Measurements from ENCODE around the gene SEMA3B.
A peak's percentile ranks its signal among the peaks of the same experiment; 100 is the strongest.

Gene SEMA3B

DNA sequence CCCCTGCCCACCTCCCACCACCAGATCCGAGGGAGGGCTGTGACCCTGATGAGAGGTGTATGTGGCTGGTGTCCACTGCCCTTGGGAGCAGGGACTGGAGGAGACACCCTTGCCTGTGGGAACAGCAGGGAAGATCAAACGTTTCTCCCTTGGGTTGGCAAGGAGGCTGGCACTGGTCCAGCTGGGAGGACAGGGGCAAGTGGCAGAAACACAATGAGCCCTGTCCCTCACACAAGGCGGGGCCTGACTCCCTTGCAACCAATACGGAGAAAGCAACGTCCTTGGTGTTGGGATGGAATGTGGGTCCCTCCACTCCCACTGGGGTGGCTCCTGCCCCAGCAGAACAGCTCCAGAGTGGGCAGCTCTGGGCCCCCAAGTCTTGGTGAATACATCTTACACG, 48.4 kb downstream of the SEMA3B start:
- H3K4me3 ChIP-seq (ENCODE audit: low read depth, low read length) = no peak overlapping the region
- TF ChIP-seq, protein P1, sequence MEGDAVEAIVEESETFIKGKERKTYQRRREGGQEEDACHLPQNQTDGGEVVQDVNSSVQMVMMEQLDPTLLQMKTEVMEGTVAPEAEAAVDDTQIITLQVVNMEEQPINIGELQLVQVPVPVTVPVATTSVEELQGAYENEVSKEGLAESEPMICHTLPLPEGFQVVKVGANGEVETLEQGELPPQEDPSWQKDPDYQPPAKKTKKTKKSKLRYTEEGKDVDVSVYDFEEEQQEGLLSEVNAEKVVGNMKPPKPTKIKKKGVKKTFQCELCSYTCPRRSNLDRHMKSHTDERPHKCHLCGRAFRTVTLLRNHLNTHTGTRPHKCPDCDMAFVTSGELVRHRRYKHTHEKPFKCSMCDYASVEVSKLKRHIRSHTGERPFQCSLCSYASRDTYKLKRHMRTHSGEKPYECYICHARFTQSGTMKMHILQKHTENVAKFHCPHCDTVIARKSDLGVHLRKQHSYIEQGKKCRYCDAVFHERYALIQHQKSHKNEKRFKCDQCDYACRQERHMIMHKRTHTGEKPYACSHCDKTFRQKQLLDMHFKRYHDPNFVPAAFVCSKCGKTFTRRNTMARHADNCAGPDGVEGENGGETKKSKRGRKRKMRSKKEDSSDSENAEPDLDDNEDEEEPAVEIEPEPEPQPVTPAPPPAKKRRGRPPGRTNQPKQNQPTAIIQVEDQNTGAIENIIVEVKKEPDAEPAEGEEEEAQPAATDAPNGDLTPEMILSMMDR (IDR thresholded peaks at IDR 0.05; ENCODE audit: low read depth, low read length) = no peak

DNA sequence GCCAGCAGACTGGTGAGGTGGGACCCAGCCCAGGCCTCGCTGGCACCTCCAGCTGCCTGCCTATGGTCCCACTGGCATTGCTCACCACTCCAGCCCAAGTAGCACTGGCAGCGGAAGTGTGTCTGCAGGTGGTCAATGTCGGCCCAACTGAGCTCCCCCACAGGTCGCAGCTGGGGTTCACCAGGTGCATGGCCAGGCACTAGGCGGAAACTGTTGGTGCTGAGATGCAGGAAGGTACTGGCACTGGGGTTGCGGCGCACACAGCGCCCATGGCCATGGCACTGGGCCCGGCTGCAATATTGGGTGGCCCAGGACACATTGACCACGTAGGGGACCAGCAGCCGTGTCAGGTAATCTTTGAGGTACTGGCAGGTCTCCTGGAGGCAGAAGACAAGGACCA, 49.2 kb downstream of the SEMA3B start:
- TF ChIP-seq, protein P1 (IDR thresholded peaks at IDR 0.05; ENCODE audit: low read depth, low read length) = no peak
- H3K4me3 ChIP-seq (ENCODE audit: low read depth, low read length) = no peak overlapping the region

DNA sequence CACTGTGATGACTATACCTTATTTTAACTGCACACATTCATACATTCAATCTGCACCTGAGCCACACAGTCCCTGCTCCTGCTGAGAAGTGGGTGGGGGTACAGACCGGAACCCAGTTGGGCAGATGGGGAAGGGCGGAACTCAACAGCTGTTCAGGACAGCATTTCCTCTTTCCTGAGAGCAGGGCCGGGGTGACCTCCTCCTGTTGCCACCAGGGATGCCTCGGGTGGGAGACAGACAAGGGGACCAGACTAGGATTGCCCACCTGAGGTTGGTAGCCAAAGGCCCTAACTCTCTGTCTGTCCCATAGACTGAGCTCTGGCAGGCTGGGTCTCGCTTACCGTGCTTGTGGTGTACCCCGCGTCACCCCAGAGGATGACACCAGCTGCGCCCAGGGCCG, 49.7 kb downstream of the SEMA3B start:
- H3K4me3 ChIP-seq (ENCODE audit: low read depth, low read length) = no peak overlapping the region
- TF ChIP-seq, protein P1 (IDR thresholded peaks at IDR 0.05; ENCODE audit: low read depth, low read length) = no peak

DNA sequence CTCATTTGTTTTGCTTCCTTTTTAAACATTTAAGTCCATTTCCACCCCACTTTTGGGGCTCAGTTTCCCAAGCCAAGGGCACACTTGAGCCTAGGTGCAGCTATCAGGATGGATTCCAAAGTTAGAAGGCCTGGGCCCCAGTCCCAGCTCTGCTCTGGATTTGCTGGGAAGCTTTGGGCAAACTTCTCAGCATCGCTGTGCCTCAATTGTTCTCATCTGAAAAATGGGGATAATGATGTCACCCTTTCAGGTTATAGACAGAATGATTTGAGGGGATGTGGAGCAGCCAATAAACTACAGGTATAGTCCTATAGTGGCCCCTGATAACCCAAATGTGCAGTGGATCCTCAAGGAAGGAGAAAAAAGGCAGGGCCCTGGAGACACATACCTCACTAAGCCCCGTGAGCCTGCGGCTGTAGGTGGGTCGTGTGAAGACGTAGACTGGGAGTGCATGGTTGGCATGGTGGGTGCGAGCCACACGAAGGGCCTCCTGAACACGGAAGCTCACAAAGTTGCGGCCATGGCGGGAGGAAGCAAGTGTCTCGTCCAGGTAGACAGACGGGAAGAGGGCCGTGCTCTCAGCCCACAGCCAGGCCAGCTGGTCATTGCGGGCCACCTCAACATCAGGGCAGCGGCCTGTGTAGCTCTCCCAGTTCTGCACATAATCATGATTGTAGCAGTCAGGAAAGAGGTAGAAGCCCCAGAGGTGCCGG, 50.4 kb downstream of the SEMA3B start:
- TF ChIP-seq, protein P1 (IDR thresholded peaks at IDR 0.05; ENCODE audit: low read depth, low read length) = no peak
- no peak overlapping the region for H3K4me3 ChIP-seq (ENCODE audit: low read depth, low read length)

DNA sequence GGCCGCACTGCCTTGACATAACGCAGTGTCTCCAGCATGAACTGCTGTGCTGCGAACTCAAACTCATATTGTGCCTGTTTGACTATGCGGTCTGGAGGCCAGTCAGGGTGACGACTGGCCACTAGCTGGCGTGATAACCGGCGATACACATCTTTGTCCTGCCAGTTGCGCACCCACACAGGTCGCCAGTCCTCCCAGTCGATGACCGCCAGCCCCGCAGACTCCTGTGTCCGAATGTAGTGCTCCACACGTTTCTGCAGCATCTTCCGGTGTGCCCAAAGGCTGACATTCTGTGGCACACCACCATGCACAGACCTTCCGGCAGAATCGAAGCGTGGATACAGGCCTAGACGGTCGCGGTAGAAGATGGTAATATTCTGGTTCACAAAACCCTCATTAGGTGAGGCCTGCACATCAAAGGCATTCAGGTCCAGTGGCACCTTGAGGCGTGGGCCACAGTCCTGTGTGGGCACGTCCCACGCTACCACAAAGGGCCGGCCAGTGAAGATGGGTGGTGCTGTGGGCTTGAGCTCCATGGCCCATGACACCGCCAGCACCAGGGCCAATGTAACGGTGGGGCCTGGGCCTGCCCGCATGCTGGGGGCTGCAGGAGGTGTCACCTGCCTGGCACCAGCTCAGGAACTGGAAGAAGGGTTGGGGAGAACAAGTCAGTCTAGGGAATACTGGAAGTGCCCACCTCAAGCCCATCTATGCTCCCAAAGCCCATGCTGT, 51.1 kb downstream of the SEMA3B start:
- TF ChIP-seq, protein P1 (IDR thresholded peaks at IDR 0.05; ENCODE audit: low read depth, low read length) = no peak
- H3K4me3 ChIP-seq (ENCODE audit: low read depth, low read length) = peak overlapping the region; percentile 73

DNA sequence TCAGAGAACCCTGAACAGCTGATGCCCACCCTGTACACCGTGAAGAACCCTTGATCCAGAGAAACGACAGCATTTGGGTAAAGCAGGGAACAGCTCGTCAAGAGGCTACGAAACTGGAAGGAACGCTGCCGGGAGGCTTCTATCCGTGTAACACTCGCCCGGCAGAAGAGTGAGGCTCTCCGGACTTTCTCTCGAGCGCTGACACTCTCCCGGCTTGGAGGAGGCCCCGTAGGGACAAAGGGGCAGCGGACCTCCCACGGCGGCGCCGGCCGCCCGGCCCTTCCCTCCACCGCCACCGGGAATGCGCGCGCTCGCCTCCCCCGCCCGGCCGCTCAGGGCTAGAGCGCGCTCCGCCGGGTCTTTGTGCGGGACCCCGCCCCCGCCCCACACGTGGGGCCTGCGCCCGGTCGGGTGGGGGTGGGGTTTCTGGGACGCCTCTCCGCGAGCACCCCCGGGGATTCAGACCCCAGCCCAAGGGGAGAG, 51.9 kb downstream of the SEMA3B start:
- TF ChIP-seq, protein P1 (IDR thresholded peaks at IDR 0.05; ENCODE audit: low read depth, low read length) = no peak
- peak overlapping the region; percentile 73 for H3K4me3 ChIP-seq (ENCODE audit: low read depth, low read length)

Data from WI38 (cell line).